Fibroblast of villous mesenchyme (primary cell): ENCODE results near the gene MLXIPL. TPM values are rescaled to one million over a fixed set of nuclear protein-coding genes. Genes with fewer than 3 reads are reported as not detected.
A peak's percentile ranks its signal among the peaks of the same experiment; 100 is the strongest.

ENCODE experiments used
- DNase-seq: peaks from one replicate; pipeline ENCODE4 v3.0.0-alpha.2; 2010; ENCODE audit warnings: low read depth
- H3K4me3 ChIP-seq: 2 replicates; pipeline ENCODE4 v1.5.1; 2011; ENCODE audit warnings: low read depth, mild to moderate bottlenecking, low read length
- total RNA-seq: library from RNA; depleted of rRNA; stranded (reverse); fragments of >200 nt; gene quantifications from 2 replicates; pipeline ENCODE4 v1.2.3, GENCODE V29; 2012
- TF ChIP-seq, protein P1 (sequence below): IDR thresholded peaks from 2 replicates; pipeline ENCODE4 v1.5.1; 2012; ENCODE audit warnings: low read depth, mild to moderate bottlenecking, low read length; ENCODE audit not compliant: insufficient read depth

Gene MLXIPL
- total RNA-seq, 1 donor: not detected

DNA sequence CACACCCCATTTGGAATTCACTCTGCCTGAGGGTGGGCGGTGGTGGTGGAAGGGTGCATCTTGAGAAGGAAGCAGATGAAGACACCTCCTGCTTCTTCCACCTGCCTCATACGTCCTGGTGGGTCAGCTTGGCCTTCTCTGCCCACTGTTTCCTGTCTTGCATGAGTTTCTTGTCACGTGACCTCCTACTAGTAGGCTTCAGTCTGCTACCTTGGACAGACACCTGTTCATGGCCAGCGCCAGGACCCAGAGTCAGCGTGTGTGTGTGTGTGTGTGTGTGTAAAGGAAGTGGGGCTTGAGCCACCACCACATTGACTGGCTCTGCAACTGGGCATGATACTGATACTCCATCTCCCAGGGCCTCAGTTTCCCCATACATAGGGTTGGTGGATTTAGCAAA is 26.2 kb upstream of the MLXIPL start:
- TF ChIP-seq, protein P1, sequence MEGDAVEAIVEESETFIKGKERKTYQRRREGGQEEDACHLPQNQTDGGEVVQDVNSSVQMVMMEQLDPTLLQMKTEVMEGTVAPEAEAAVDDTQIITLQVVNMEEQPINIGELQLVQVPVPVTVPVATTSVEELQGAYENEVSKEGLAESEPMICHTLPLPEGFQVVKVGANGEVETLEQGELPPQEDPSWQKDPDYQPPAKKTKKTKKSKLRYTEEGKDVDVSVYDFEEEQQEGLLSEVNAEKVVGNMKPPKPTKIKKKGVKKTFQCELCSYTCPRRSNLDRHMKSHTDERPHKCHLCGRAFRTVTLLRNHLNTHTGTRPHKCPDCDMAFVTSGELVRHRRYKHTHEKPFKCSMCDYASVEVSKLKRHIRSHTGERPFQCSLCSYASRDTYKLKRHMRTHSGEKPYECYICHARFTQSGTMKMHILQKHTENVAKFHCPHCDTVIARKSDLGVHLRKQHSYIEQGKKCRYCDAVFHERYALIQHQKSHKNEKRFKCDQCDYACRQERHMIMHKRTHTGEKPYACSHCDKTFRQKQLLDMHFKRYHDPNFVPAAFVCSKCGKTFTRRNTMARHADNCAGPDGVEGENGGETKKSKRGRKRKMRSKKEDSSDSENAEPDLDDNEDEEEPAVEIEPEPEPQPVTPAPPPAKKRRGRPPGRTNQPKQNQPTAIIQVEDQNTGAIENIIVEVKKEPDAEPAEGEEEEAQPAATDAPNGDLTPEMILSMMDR: no peak

DNA sequence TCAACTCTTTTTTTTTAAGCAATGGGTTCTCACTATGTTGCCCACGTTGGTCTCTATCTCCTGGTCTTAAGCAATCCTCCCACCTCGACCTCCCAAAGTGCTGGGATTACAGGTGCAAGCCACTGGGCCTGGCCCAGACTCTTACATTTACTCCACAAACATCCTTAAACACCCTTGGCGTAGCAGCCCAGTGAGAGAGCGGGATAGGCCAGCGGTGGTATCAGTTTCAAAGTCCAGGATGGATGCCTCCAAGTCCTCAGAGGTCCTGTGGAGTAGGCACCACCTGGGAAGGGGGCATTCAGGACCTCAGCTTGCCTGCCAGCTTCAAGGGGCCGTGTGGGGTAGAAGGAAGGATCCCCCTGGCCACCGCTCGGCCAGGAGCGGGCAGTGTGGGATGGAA is 25.3 kb upstream of the MLXIPL start:
- no peak overlapping the region for H3K4me3 ChIP-seq
- TF ChIP-seq, protein P1: no peak
- DNase-seq: no peak

More for the DNA sequence above, 26.2 kb upstream of the MLXIPL start:
- H3K4me3 ChIP-seq: no peak overlapping the region
- DNase-seq: no peak

DNA sequence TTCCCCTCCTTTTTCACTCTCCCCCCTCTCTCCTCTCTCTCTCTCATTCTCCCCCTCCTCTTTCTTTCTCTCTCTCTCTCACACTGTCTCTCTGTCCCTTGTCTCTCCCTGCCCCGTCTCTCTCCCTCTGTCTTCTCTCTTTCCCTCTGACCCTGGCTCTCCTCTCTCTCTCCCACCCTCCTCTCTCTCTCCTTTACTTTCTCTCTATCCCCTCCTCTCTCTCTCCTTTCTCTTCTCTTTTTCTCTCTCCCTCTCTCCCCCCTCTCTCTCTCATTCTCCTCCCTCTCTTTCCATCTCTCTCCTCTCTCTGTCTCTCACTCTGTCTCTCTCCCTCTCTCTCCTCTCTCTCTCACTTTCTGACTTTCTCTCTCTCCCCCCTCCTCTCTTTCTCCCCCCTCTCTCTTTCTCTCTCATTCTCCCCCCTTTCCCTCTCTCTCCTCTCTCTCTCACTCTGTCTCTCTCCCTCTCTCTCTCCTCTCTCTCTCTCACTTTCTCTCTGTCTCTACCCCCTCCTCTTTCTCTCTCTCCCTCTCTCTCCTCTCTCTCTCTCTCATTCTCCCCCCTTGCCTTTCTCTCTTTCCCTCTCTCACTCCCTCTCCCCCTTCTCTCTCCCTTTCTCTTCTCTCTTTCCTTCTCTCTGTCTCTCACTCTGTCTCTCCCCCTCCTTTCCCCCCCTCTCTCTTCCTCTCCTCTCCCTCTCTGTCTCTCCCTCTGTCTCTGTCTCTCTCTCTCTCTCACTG is 24.4 kb upstream of the MLXIPL start:
- DNase-seq: no peak
- TF ChIP-seq, protein P1: no peak
- no peak overlapping the region for H3K4me3 ChIP-seq

DNA sequence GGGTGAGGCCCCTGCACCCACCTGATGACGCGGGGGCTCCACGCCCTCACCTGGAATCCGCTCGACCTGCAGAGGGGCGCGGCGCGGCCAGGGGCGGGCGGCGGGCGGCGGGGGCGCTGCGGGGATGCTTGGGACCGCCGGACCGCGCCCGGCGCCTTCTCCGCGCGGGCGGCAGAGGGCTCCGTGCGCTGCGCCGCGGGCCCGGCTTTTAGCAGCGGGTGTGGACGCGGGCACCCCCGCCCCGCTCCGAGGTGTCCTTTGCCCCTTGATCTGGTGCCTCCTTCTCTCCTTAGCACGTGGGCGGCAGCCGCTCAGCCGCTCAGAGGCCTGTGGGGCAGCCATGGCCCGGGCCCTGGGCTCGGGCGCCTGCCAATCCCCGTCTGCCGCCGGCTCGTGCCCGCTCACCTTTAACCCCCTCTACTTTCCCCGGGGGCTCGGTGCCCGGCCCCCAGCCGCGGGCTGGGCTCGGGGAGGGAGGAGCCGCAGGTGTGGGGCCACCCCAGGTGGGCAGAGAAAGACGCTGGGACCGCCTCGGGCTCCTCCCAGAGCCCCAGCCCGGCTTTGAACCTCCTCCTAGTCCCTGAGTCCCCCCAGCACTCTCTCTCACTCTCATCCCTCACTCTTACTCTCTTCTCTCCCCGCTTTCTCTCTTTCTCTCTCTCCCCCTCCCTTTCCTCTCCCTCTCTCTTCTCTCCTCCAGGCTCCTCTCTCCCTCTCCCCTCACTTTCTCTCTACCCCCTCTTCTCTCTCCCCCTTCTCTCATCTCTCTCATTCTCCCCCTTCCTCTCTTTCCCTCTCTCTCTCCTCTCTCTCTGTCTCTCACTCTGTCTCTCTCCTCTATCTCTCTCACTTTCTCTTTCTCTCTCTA is 23.6 kb upstream of the MLXIPL start:
- DNase-seq: no peak
- TF ChIP-seq, protein P1: no peak
- H3K4me3 ChIP-seq: peak overlapping the region; percentile 34

DNA sequence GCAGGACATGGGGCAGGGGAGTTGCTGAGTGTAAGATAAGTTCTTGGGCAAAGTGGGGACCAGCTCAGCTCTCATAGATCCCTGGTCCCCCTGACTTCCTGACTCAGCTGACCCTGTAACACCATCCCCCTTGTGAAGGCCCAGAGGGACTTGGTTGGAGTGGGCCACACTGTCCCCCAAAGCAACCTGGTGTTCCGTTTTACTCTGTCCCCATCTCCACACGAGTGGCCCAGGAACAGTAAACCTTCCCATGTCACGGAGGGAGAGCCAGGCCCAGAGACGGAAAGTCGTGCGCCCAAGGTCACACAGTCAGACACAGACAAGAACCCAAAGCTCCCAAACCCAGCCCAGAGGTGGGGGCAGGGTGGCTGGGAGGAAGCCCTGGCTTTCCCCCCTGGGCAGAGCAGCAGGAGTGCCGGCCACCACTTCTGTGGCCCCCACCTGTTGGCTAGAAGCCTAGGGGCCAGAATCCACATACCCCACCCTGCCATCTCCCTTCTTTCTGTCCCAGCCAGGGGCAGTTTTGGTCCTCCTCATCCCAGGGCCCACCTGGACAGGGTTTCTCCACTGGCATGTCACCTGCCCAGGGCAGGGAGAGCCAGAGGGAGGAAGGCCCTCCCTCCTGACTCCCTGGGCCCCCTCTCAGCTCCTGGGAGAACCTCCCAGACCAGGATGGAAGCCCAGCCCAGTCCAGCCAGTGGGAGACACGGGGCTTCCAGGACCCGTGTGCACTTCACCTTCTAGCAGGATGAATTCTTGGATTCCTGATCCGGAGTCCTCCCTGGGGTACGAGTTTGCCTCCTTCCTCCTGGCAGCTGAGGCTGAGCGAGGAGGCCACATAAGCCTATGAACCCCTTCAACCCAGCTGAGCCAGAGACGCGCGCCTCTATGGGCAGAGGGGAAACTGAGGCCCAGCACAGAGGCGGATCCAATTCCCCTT is 22.7 kb upstream of the MLXIPL start:
- no peak for DNase-seq
- TF ChIP-seq, protein P1: no peak
- H3K4me3 ChIP-seq: no peak overlapping the region

DNA sequence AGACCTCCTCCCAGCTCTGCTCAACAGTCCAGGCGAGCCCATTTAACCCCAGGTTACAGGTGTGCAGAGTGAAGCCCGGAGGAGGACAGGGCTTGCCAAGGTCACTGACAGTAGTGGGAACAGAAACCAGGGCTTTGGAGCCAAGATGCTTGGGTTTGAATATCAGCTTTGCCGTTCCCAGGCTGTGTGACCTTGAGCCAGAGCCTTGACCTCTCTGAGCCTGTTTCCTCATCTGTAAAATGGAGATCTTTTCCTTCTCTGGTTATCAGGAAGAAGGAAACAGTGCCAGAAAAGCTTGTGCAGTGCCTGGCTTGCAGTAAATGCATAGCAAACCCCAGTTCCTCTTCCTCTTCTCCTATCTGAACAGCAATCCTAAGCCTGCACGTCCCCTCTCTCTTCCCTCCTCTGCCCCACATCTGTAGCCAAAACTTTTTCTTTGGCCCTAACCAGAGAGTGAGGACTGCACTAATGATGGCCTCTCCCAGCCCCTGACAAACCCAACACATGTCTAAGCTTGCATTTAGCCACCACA is 21.4 kb upstream of the MLXIPL start:
- TF ChIP-seq, protein P1: no peak
- DNase-seq: no peak
- H3K4me3 ChIP-seq: no peak overlapping the region
